Gastroesophageal sphincter (tissue), 3 donors: ENCODE results near the gene CSTF1.

Experiments
- CTCF ChIP-seq, 4 experiments: fragments of 200-600 bp in 2 of 4; fragments of 450-650 bp in 2 of 4; sonication (generic) in 1 of 4; IDR thresholded peaks; one replicate each; pipeline ENCODE4 v1.5.1; 2017 to 2019; ENCODE audit warnings: antibody characterized with exemption in 4 of 4, mild to moderate bottlenecking in 2 of 4, moderate library complexity in 2 of 4
- POLR2A ChIP-seq, 2 donors: fragments of 450-650 bp; IDR thresholded peaks; one replicate each; pipeline ENCODE4 v1.6.1; 2017; ENCODE audit warnings: antibody characterized with exemption in 2 of 2, mild to moderate bottlenecking in 2 of 2, moderate library complexity in 1 of 2
- POLR2AphosphoS5 ChIP-seq: sonication (generic); formaldehyde crosslinking; IDR thresholded peaks from one replicate; pipeline ENCODE4 v1.6.1; 2017; ENCODE audit warnings: antibody characterized with exemption

- TF ChIP-seq CTCF (IDR thresholded peaks at IDR 0.05), result no peak
- no peak for TF ChIP-seq POLR2A (IDR thresholded peaks at IDR 0.05)
- TF ChIP-seq POLR2AphosphoS5, result no peak
Measured at GRCh38 chr20:56347628-56348304, 44.7 kb upstream of the CSTF1 start.
